Uterus (tissue), 4 donors: ENCODE results near the gene ARPC5L. TPM values are rescaled to one million over a fixed set of nuclear protein-coding genes. Genes with fewer than 3 reads are reported as not detected.

Experiments used
- DNase-seq, 2 donors: peaks; one replicate each; pipeline ENCODE4 v3.0.0-alpha.2; 2019 to 2020
- H3K27ac ChIP-seq, 2 donors: fragments of 200-600 bp; sonication (generic); 1 replicate in 1 of 2; 2 replicates in 1 of 2; pipeline ENCODE4 v1.5.1; 2016 to 2018
- H3K27me3 ChIP-seq, 2 donors: fragments of 200-600 bp; sonication (generic); one replicate each; pipeline ENCODE4 v1.5.1; 2018 to 2019; ENCODE audit warnings: control low read depth in 1 of 2
- H3K36me3 ChIP-seq, 2 donors: fragments of 200-600 bp; sonication (generic); one replicate each; pipeline ENCODE4 v1.5.1; 2019; ENCODE audit warnings: control low read depth in 1 of 2
- H3K4me1 ChIP-seq, 2 donors: fragments of 200-600 bp; sonication (generic); one replicate each; pipeline ENCODE4 v1.5.1; 2018 to 2019; ENCODE audit warnings: control low read depth in 1 of 2
- H3K4me3 ChIP-seq, 2 donors: fragments of 200-600 bp; sonication (generic); 1 replicate in 1 of 2; 2 replicates in 1 of 2; pipeline ENCODE4 v1.5.1; 2018 to 2019; ENCODE audit warnings: mild to moderate bottlenecking in 1 of 2
- H3K9me3 ChIP-seq, 2 donors: fragments of 200-600 bp; sonication (generic); one replicate each; pipeline ENCODE4 v1.5.1; 2019; ENCODE audit warnings: control low read depth in 1 of 2
- POLR2A ChIP-seq, 2 donors: fragments of 450-650 bp; IDR thresholded peaks; one replicate each; pipeline ENCODE4 v1.6.1; 2016; ENCODE audit warnings: antibody characterized with exemption in 2 of 2, mild to moderate bottlenecking in 1 of 2, moderate library complexity in 1 of 2
- intact Hi-C: fragments of 100-400 bp; cut with DNase I; formaldehyde crosslinking; loops from one replicate; pipeline ENCODE4 v1.15.1; 2023; ENCODE audit warnings: low total_unique reads
- total RNA-seq, 4 donors: library from RNA; depleted of rRNA in 3 of 4; stranded (reverse); fragments of >200 nt in 3 of 4; gene quantifications; one replicate each; pipeline versions ENCODE4 v1.1.0 to v1.2.4, GENCODE V29; 2014 to 2023
- TF ChIP-seq, protein P1 (sequence below), 4 experiments: fragments of 200-600 bp in 2 of 4; fragments of 450-650 bp in 2 of 4; sonication (generic) in 2 of 4; IDR thresholded peaks; one replicate each; pipeline ENCODE4 v1.5.1; 2016 to 2019; ENCODE audit warnings: antibody characterized with exemption in 4 of 4, mild to moderate bottlenecking in 2 of 4, moderate library complexity in 1 of 4
- donor health status: DM: yes; HTN: yes; CAD: no.

Gene ARPC5L
- total RNA-seq, 4 donors from 2014 or later: 1.0 to 18.3 (median 5.6) TPM

DNA sequence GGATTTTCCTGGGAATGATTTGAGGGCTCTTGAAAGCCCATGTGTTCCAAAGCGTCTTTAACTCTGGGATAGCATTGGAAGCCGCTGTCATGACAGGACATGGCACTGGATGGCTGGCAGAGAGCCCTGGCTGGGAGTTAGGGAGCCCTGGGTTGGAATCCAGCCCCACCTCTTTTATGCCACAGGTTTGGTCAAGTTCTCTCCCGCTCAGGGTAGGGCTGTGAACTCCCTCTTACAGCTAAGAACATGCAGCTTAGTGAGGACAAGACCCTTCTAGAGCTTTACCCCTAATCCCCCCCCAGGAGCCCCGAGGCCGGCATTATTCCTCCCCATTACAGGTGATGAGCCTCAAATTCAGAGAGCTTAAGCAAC lies 47.8 kb upstream of the ARPC5L start:
- H3K27ac ChIP-seq: peak overlapping the region; percentile 84 to 89
- no peak for DNase-seq
- no peaks in the 10 kb centered on the region for H3K9me3 ChIP-seq
- peaks cover 0 to 10% of the 10 kb centered on the region in 2 donors for H3K4me1 ChIP-seq
- intact Hi-C loops: no loop called here
- H3K4me3 ChIP-seq: no peak overlapping the region
- H3K27me3 ChIP-seq: no peaks in the 10 kb centered on the region
- H3K36me3 ChIP-seq: no peaks in the 10 kb centered on the region
- no peak for TF ChIP-seq POLR2A (IDR thresholded peaks at IDR 0.05)
- TF ChIP-seq, protein P1, sequence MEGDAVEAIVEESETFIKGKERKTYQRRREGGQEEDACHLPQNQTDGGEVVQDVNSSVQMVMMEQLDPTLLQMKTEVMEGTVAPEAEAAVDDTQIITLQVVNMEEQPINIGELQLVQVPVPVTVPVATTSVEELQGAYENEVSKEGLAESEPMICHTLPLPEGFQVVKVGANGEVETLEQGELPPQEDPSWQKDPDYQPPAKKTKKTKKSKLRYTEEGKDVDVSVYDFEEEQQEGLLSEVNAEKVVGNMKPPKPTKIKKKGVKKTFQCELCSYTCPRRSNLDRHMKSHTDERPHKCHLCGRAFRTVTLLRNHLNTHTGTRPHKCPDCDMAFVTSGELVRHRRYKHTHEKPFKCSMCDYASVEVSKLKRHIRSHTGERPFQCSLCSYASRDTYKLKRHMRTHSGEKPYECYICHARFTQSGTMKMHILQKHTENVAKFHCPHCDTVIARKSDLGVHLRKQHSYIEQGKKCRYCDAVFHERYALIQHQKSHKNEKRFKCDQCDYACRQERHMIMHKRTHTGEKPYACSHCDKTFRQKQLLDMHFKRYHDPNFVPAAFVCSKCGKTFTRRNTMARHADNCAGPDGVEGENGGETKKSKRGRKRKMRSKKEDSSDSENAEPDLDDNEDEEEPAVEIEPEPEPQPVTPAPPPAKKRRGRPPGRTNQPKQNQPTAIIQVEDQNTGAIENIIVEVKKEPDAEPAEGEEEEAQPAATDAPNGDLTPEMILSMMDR (IDR thresholded peaks at IDR 0.05): no peak

DNA sequence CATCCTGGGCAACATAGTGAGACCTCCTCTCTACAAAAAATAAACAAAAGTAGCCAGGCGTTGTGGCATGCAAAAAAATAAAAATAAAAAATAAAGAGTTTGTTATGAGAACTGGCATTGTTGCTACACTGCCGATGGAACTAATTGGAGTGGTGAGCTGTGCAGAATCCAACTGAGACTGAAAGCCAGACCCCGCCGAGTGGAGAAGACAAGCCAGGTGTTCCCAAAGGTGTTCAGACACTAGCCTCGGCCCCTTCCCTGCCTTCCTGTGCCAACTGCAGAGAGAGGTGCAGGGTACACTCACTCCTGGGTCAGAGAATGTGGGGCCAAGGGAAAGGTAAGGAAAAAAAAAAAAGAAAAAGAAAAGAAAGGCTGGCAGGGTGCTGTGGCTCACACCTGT lies 46.3 kb upstream of the ARPC5L start:
- Histone ChIP-seq H3K27me3 (no peaks in the 10 kb centered on the region), H3K36me3 (no peaks in the 10 kb centered on the region), H3K4me1 (peaks cover 0 to 10% of the 10 kb centered on the region in 2 donors), H3K4me3 (no peak overlapping the region), H3K9me3 (no peaks in the 10 kb centered on the region), H3K27ac (no peak overlapping the region)
- intact Hi-C loops: no loop called here
- TF ChIP-seq POLR2A (IDR thresholded peaks at IDR 0.05): no peak
- TF ChIP-seq, protein P1 (IDR thresholded peaks at IDR 0.05): no peak
- no peak for DNase-seq

DNA sequence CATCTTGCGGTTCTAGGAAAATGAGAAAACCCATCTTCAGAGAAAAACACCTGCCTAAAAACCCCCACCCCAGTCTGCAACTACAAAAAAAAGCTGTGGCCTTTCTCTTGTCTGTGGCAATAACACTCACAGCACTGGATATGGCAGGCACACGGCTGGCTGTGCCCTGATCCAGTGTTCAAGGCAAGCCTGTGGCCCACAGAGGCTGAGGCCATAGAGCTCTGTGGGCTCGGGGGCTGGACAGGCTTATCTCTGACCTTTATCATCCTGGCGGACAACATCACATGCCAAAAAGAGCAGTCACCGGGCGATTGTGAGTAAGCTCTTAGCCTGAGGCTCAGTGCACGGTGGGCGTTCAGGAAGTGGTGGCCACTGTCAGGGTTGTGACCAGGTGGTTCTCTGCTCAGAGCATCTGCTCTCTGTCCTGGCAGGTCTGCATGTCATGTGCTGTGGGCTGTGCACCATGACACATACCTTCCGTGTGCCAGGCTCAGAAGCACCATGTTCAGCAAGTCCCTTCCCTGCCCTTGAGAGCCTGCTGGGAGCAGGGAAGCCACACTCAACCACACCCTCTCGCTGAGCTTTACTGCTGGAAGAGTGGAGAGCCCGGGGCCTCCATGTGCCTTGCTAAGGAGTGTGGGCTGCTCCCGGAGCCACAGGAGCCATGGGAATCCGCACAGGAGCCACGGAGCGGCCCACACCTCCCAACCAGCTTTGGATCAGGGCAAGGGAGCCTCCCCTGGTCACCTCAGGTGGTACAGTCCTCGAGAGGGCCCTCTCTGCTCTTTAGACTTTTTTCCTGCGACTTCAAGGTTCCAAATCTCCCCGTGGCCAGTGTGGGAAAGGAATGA lies 43.3 kb upstream of the ARPC5L start:
- H3K36me3 ChIP-seq: no peaks in the 10 kb centered on the region
- intact Hi-C loops: no loop called here
- H3K27ac ChIP-seq: no peak overlapping the region
- H3K27me3 ChIP-seq: no peaks in the 10 kb centered on the region
- no peak for DNase-seq
- H3K9me3 ChIP-seq: no peaks in the 10 kb centered on the region
- H3K4me1 ChIP-seq: no peaks in the 10 kb centered on the region
- TF ChIP-seq POLR2A (IDR thresholded peaks at IDR 0.05): no peak
- TF ChIP-seq, protein P1 (IDR thresholded peaks at IDR 0.05): no peak
- H3K4me3 ChIP-seq: no peak overlapping the region

DNA sequence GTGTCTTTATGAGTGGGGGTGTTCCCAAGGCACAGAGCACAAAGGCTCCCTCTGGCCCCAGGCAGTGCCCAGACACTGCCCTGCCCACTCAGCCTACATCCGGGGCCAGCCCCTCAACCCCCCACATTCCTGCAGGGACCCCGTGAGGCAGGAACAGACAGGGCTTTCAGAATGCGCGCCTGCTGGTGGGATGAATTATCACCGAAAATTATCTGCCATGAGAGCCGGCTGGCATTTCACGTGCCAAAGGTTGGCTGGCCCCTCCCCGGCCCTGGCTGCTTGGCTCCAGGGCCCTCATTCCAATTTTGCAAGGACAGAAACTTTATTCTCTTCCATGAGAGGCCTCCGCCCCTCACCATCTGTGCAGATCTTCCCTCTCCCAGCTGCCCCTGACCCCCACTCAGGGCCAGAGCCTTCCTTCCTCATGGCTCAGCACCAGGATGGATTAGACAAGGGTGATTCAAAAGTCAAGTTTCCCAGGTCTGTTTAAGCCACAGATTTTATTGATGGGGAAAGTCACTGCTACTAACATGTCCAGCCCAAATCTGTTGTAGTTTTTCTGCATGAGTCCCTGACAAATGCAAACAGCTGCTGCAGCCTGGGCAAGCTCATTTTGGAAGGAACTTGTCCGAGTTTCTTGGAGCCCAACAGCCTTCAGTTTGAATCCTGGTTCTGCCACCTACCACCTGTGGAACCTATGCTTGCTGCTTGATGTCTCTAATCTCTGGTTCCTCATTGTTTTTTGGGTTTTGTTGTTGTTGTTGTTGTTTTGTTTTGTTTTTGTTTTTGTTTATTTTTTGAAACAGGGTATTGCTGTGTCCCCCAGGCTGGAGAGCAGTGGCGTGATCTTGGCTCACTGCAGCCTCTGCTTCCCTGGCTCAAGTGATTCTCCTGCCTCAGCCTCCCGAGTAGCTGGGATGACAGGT lies 41.0 kb upstream of the ARPC5L start:
- no peaks in the 10 kb centered on the region for H3K4me1 ChIP-seq
- TF ChIP-seq, protein P1 (IDR thresholded peaks at IDR 0.05): no peak
- TF ChIP-seq POLR2A (IDR thresholded peaks at IDR 0.05): no peak
- intact Hi-C loops: no loop called here
- H3K4me3 ChIP-seq: no peak overlapping the region
- H3K27me3 ChIP-seq: no peaks in the 10 kb centered on the region
- H3K36me3 ChIP-seq: no peaks in the 10 kb centered on the region
- no peak for DNase-seq
- H3K27ac ChIP-seq: no peak overlapping the region
- no peaks in the 10 kb centered on the region for H3K9me3 ChIP-seq
